ENCODE data around the gene CACHD1.
"Not testable (repeated sequence)": the region's sequence is repeated elsewhere in the genome, so short reads cannot be mapped to it uniquely, and the experiment has no call there.

Gene CACHD1

DNA sequence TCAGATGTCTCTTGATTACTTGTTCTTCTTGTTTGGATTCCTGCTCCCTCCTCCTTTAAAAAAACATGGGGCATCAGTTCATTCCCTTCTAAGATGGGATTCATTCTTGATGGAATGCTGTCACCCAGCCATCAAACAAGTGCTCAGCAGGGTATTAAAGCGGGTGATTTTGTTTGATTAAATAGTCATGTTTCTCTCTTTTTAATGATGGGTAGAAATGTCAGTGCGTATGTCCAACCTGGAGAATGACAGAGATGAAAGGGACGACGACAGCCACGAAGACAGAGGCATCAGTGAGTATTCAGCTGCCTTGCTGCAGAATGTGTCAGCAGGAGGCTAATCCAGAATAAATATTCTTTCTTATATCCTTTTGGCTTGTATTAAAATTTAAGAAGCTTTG is 211.1 kb downstream of the CACHD1 start:
- no peak overlapping the region for H3K27ac ChIP-seq
- DNase-seq (ENCODE audit: low read depth, low spot score), result no peak

DNA sequence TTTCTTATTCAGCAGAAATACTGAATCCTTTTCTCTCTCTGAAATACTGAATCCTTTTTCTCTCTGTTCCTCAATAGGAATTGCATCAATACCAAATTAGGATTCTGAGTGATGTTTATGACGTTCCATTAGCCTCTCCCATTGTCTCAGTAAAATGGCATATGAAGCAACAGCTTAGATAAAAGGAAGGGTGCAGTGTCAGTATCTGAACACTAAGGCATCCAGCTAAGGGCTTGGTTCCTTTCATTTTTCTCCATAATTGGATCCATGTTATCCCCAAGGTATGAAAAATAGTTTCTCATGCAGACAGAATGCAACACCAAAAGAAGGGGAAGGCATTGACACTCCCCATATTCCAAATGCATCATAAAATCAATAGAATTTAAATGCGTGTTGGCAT is 213.5 kb downstream of the CACHD1 start:
- no peak for DNase-seq (ENCODE audit: low read depth, low spot score)
- H3K27ac ChIP-seq, result no peak overlapping the region

- no peak for DNase-seq (ENCODE audit: low read depth, low spot score)
- H3K27ac ChIP-seq, result no peak overlapping the region
These were observed 215.3 kb downstream of the CACHD1 start for GRCh38 chr1:64685217-64685616.

- H3K27ac ChIP-seq, result no peak overlapping the region
- no peak for DNase-seq (ENCODE audit: low read depth, low spot score)
These were observed 215.9 kb downstream of the CACHD1 start for GRCh38 chr1:64685765-64686341.

DNA sequence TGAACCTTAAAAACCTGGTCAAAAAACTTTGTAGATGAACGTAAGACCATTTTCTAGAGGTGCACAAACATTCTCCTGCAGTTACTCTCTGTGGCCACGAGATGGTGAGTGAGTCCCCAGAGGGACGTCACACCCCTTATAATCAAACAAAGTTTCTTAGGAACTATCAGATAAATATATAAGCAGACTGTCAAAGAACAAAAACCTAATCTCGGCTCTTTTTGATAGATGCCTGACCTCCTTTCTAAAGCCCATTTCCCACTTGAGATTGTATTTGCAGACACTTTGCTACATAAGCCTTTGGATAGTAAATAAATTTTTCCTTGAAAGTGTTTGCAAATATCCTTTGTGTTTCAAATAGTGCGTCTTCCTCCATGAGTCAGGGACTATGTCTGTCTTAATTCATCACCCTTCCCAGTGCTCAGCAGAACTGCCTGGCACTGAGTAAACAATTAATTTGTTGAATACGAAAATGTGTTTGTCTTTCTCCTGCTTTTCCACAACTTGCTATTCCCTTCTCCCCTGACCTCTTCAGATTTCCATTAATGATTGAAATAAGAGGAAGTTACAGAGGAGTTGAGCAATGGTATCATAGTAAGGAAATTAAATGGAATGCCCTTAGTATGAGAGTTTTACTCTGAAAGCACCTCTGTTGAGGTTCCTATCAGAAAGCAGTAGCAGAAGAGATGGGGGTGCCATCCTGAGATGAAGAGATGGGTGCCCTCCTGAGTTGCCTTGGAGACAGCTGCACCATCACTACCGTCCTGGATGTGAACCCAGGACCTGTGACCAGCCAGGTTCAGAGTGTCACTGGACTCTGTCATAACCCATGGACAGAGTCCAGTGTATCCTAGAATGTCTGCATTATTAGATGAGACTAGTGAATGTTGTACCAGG is 217.1 kb downstream of the CACHD1 start:
- no peak for DNase-seq (ENCODE audit: low read depth, low spot score)
- peak overlapping the region; percentile 21 for H3K27ac ChIP-seq

GRCh38 chr1:64687725-64688327 is 217.9 kb downstream of the CACHD1 start:
- H3K27ac ChIP-seq, result peak overlapping the region; percentile 21
- DNase-seq (ENCODE audit: low read depth, low spot score), result no peak

DNA sequence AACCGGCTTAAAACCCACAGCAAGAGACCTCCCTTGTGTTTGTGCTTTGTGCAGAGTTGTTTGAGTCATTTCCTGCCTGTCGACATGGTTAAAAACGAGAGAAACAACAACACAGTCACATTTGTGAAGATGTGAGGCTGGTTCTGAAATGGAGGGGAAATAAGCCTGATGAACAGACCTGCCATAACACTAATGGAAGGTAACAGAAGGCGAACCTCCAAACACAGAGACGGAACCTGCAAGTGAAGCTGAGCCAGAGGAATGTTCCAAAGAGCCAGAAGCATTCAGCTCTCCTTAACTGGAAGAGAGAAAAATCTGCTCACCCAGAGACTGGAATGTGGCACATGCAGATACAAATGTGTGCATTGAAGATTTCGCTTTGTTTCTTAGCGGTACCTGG is 221.7 kb downstream of the CACHD1 start:
- H3K27ac ChIP-seq, result no peak overlapping the region
- DNase-seq (ENCODE audit: low read depth, low spot score), result no peak

DNA sequence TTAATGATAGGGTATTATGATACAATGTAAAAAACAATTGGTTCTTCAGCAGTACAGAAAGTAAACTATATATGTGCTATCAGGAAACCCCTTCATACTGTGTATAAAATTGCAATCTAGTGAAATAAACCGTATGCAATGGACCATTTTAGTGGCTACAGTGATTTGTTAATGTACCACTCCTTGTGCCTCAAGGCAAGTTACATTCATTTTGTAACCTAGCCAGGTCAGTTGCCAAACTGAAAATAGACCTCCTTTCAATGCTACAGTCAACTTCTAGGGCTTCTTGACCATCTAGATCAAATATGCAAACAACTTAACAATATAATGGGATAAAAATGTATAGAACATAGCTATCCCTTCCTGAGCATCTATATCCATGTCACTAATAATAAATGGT is 223.0 kb downstream of the CACHD1 start:
- no peak overlapping the region for H3K27ac ChIP-seq
- no peak for DNase-seq (ENCODE audit: low read depth, low spot score)

DNA sequence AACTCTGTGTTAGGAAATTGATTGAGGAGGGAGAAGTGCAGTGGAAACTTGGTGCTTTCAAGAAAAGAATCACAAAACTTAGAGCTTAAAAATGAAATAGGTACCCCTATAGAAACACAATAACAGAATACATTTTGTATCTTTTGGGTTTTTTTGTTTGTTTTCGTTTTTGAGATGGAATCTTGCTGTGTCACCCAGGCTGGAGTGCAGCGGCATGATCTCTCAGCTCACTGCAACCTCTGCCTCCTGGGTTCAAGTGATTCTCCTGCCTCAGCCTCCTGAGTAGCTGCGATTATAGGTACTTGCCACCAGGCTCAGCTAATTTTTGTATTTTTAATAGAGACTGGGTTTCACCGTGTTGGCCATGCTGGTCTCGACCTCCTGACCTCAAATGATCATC is 223.5 kb downstream of the CACHD1 start:
- no peak for DNase-seq (ENCODE audit: low read depth, low spot score)
- H3K27ac ChIP-seq, result no peak overlapping the region

DNA sequence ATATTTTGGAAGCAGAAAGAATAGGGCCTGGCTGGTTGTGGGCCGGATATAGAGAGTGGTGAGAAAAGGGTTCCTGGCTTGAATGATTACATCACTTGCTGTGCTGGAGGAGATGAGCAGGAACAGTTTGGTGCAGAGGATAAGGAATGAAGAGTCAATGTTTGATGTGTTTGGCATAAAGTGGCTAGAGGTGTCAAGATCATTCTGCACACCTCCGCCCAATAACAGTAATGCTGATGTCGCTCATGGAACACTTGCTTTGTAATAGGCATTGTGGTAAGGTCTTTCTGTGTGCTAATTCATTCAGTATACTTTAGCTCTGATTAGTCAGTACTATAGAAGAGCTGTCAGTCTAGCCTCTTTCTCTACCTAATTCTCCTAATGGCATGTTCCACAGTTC is 226.9 kb downstream of the CACHD1 start:
- no peak overlapping the region for H3K27ac ChIP-seq
- DNase-seq (ENCODE audit: low read depth, low spot score), result no peak

DNA sequence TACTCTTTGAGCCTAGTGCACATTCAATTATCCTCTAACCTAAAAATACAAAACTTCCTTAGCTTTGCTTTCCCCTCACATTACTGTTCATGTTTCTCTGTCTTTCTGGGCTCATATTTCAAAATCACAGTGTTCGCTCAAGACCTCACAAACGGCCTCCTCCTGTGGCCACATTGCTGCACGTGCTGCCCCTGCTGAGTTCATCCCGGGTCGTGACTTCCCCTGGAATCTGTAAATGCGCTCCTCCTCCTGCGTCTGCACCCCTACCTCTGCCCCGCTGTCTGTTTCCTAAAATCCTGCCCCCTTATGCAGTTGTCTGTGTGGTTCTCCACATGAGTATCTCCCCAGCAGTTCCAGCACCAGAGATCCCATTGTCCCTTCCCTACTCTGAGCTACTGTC is 229.4 kb downstream of the CACHD1 start:
- no peak for DNase-seq (ENCODE audit: low read depth, low spot score)
- no peak overlapping the region for H3K27ac ChIP-seq

DNA sequence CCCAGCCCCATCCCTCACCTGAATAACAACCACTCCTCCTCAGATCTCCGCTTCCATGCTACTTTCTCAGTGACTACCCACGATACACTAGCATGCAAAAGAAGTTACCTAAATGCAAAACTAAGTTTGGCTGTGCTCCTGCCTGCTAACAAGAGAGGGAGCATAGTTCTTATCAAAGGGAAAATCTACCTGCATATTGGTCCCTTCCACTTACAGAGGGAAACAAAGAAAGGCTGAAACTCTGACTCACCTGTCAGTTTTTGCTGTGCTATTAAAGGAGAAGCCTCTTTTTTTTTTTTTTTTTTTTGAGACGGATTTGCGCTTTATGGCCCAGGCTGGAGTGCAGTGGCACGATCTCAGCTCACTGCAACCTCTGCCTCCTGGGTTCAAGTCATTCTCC is 231.1 kb downstream of the CACHD1 start:
- peak; percentile 41 for DNase-seq (ENCODE audit: low read depth, low spot score)

GRCh38 chr1:64701886-64702285 is 232.0 kb downstream of the CACHD1 start:
- no peak overlapping the region for H3K27ac ChIP-seq
- DNase-seq (ENCODE audit: low read depth, low spot score), result no peak

More for the DNA sequence above, 231.1 kb downstream of the CACHD1 start:
- H3K27ac ChIP-seq, result no peak overlapping the region

DNA sequence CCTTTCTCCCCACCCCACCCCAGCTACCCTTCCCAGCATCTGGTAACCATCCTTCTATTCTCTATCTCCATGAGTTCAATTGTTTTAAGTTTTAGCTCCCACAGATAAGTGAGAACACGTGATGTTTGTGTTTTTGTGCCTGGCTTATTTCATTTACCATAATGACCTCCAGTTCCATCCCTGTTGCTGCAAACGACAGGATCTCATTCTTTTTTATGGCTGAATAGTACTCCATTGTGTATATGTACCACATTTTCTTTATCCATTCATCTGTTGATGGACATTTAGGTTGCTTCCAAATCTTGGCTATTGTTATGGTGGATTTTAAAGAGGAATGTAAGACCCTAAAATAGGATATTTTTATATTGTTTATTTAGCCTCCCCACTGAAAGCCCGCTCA is 232.7 kb downstream of the CACHD1 start:
- H3K27ac ChIP-seq; DNase-seq (ENCODE audit: low read depth, low spot score): not testable (repeated sequence)

- H3K27ac ChIP-seq, result no peak overlapping the region
- DNase-seq (ENCODE audit: low read depth, low spot score), result no peak
These were observed 233.7 kb downstream of the CACHD1 start for GRCh38 chr1:64703600-64703999.

- H3K27ac ChIP-seq, result no peak overlapping the region
- DNase-seq (ENCODE audit: low read depth, low spot score), result no peak
These were observed 235.7 kb downstream of the CACHD1 start for GRCh38 chr1:64705591-64705990.

DNA sequence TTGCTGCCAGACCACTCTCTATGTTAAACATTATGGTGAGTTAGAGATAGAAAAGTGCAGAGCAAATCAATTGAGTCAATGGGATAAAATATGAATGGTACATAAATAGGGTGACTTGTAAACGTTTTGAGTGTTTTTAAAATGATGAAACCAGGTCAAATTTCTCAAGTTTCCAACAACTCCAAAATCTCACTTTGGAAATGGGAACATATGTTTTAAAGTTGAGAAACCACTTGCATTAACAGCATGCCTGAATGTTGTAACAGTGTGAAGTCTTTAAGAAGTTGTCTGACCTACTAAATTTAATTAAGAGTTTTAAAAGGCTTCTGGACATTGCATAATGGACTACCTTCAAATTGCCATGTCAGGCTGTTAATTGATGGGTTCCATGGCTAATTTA is 241.3 kb downstream of the CACHD1 start:
- H3K27ac ChIP-seq, result no peak overlapping the region
- no peak for DNase-seq (ENCODE audit: low read depth, low spot score)

- no peak overlapping the region for H3K27ac ChIP-seq
These were observed 242.1 kb downstream of the CACHD1 start for GRCh38 chr1:64712049-64712448.

DNA sequence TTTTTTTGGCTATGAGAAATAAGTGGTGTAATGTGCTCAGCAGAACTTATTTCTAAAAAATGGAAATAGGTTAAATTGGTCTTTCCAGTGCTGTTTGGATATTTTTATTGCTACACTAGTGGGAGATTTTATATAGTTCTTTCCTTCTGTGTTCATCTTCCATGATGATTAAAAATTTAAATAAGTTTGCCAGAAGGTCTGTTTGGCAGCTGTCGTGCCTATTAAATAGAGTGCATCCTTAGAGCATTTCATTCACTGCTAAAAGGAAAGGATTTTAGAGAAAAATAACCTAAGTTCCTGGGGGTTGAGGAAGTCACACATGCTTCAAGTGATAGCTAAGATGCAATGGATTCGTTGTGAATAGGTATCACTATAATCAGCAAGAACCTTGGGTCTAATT is 245.3 kb downstream of the CACHD1 start:
- no peak overlapping the region for H3K27ac ChIP-seq
- no peak for DNase-seq (ENCODE audit: low read depth, low spot score)

More at GRCh38 chr1:64712049-64712448, 242.1 kb downstream of the CACHD1 start:
- no peak for DNase-seq (ENCODE audit: low read depth, low spot score)

GRCh38 chr1:64721135-64721534 is 251.2 kb downstream of the CACHD1 start:
- DNase-seq (ENCODE audit: low read depth, low spot score), result no peak
- H3K27ac ChIP-seq, result no peak overlapping the region

DNA sequence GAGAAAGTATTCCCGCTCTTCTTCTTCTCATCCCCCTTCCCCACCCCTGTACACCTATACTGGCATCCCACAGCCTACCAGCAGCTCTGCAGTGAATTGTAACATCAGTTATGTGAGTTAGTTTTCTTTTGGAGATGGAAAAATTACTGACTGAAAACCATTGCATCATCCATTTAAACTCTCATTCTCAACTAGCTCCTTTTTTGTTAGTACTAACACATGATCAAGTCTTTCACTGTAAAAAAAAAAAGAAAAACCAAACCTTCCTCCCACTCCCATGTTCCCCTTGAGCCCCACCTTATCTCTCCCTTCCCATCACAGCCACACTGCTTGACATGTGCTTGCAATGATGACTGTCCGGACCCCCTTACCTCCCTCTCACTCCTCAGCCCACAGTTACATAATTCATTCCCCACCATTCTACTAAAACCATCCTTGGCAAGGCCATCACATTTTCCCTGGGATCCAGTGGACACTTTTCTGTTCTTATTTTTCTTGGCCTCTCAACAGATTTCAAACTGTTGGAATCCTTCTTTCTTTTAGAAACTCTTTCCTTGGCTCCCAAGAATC is 251.7 kb downstream of the CACHD1 start:
- no peak for DNase-seq (ENCODE audit: low read depth, low spot score)
- no peak overlapping the region for H3K27ac ChIP-seq
